NCI-H2107 (cell line): ENCODE measurements around the gene TMEM131.
"Not testable (repeated sequence)": the region's sequence is repeated elsewhere in the genome, so short reads cannot be mapped to it uniquely, and the experiment has no call there.

ENCODE experiments used
- DNase-seq: peaks from one replicate; lab custom pipeline; 2025; lab: John Stamatoyannopoulos, UW

Gene TMEM131

GRCh38 chr2:97723156-97724072, 272.3 kb downstream of the TMEM131 start:
- no peak for DNase-seq

- no peak for DNase-seq
Measured at GRCh38 chr2:97722227-97722626, 273.5 kb downstream of the TMEM131 start.

GRCh38 chr2:97720746-97721145, 275.0 kb downstream of the TMEM131 start:
- DNase-seq: no peak

GRCh38 chr2:97719362-97720155, 276.2 kb downstream of the TMEM131 start:
- no peak for DNase-seq

- no peak for DNase-seq
Measured at GRCh38 chr2:97718942-97719341, 276.8 kb downstream of the TMEM131 start.

GRCh38 chr2:97718051-97718882, 277.5 kb downstream of the TMEM131 start:
- DNase-seq: no peak

GRCh38 chr2:97717613-97717995, 278.1 kb downstream of the TMEM131 start:
- no peak for DNase-seq

- no peak for DNase-seq
Measured at GRCh38 chr2:97716695-97717612, 278.8 kb downstream of the TMEM131 start.

GRCh38 chr2:97715951-97716694, 279.6 kb downstream of the TMEM131 start:
- DNase-seq: no peak

- DNase-seq: no peak
Measured at GRCh38 chr2:97714950-97715652, 280.6 kb downstream of the TMEM131 start.

- DNase-seq: no peak
Measured at GRCh38 chr2:97714084-97714949, 281.4 kb downstream of the TMEM131 start.

- DNase-seq: no peak
Measured at GRCh38 chr2:97713296-97714083, 282.3 kb downstream of the TMEM131 start, which contains the start of gene ZAP70. Gene ZAP70, plus strand, starts transcription at chr2:97713576. Its CDS starts 10,461 bp downstream, at chr2:97724037.

GRCh38 chr2:97712693-97713295, 283.0 kb downstream of the TMEM131 start:
- DNase-seq: no peak

- DNase-seq: not testable (repeated sequence)
Measured at GRCh38 chr2:97712175-97712574, 283.6 kb downstream of the TMEM131 start.

GRCh38 chr2:97711394-97711711, 284.4 kb downstream of the TMEM131 start:
- no peak for DNase-seq

- no peak for DNase-seq
Measured at GRCh38 chr2:97708608-97709007, 287.1 kb downstream of the TMEM131 start.

GRCh38 chr2:97708048-97708380, 287.7 kb downstream of the TMEM131 start:
- no peak for DNase-seq
